Measurements from ENCODE around the gene RPP25L.
"Not testable (repeated sequence)": the region's sequence is repeated elsewhere in the genome, so short reads cannot be mapped to it uniquely, and the experiment has no call there.

The RPP25L gene

DNA sequence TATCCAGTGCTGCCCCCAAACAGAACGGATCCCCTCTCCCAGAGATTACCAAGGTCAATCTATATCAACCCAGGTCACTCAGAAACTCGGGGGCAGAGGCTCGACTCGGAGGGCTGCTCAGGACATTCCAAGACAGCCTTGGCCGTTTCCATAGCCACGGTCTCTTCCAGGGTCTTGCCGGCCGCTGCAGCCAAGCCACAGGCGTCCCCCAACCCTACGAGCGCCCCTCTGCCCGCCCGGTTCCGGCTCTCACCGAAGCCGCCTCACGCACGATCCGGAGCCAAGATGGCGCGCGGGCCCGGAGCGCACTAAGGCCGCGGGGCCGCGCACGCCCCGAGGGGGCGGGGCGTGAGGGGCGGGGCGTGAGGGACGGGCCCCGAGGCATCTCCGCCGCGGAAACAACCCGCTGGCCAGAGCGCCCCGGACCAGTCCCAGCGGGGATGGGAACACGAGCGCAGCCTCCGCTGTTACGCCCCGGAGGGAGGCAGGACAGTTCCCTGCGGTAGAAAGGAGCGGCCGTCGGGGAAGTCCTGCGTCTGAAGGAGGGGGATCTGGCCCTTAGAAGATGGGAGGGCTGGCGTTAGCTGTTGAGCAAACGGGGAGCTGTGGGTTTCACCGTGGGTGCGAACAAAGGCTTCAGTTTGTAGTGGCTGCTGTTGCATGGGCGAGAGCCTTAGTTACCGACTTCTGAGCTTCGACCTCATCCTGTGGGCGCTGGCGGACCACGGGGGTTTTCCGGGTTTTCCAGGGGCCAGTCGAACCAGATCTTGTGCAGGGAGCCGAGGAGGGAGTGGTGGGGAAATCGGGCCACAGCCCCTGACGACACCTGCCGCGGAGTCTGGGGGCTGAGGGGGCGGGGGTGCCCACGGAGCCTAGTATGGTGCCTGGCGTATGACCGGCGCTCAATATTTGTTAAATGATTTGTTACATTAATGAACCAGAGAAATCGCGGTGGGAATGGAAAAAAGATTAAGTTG is at the start of gene RPP25L:
Gene RPP25L (minus strand): TSS at position 287 of the 977 bp plus-strand sequence. CDS start 801 bp downstream, outside the sequence.
- DNase-seq = peak; percentile 96

DNA sequence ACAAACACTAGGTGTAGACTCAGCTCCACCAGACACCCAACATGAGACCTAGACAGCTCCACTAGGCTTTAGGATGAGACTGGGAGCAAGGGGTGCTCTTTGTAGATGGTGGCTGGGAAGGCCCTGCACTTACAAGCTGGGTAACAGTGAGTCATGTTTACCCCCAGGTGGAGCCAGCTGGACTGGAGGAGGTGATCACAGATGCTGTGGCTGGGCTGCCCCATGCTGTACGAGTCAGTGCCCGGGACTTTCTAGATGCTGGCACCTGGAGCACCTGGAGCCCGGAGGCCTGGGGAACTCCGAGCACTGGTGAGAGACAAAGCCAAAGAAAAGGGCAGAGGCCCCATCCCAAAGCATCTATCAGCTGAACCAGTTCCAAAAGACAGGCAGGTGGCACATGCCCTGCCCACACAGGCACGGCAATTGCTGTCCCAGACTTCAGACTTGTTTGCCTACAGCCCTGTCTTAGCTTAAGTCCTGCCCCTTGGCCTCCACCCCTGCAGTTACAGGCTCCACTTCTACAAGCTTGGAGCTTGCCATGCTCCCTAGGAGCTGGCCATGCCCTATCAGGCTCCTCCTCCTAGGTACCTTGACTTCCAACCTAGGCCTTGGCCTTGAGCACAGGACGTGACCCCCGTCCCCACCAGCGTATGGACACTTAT is 47.8 kb upstream of the RPP25L start:
- DNase-seq = no peak

GRCh38 chr9:34658461-34658860 is 46.6 kb upstream of the RPP25L start:
- DNase-seq = no peak

- DNase-seq = no peak
These were observed 45.1 kb upstream of the RPP25L start for GRCh38 chr9:34656992-34657391.

DNA sequence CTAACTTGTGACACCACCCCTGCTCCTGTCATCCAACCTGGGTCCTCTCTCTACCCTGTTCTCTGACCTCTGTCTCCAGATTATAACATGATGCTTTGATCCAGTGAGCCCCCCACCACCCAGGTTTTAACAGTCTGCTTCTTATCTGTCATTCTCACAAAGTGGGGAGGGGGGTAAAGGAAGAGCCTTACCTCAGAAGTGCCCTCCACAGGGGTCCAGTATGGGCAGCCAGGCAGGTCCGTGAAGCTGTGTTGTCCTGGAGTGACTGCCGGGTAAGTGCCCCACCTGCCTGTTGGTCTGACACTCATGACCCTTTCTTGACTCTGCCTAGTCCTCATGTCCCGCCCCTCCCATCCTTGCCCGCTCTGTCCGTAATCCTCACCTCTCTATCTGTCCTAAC is 43.5 kb upstream of the RPP25L start:
- no peak for DNase-seq

GRCh38 chr9:34654323-34655051 is 42.6 kb upstream of the RPP25L start:
- peak; percentile 82 for DNase-seq

DNA sequence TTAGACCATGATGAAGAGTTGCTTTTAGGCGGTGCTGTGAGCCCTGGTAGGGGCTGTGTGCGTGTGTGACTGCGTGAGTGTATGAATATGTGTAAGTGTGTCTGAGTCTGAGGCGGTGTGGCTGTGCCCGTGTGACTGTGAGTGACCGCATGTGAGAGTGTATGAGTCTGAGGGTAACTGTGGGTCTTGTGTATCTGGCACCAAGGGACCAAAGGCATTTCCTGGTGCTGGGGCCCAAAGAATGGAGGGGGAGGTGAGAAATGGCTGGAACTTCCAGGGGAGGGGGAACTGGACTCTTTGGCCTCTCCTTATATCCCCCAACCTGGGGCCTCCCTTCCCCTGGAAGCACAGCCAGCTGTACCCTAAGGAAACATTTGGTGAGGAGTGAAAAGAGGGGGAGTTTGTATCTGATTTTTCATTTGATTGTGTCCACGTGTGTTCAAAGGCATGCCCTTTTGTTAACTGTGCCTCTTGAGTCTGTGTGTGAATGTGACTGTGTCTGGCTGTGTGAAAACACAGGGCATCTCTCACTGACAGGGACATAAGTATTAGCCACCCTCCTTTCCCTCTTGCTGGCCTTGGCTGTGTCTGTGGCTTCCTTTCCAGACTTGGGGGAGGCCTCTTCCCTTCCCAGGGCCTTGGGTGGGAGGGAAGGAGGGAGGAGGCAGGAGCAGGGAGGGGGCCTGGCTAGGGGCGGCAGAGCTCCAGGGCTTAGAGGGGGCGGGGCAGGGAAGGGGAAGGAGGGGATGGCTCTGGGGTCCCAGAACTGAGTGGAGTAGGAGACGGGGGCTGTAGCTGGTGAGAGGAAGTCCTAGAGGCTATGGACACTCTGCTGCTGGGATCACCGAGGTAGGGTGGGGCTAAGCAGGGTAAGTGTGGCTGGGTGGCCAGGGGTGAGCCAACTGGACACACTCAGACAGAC is 41.5 kb upstream of the RPP25L start:
- DNase-seq = peak; percentile 83

GRCh38 chr9:34652602-34653000 is 40.7 kb upstream of the RPP25L start:
- DNase-seq = no peak

DNA sequence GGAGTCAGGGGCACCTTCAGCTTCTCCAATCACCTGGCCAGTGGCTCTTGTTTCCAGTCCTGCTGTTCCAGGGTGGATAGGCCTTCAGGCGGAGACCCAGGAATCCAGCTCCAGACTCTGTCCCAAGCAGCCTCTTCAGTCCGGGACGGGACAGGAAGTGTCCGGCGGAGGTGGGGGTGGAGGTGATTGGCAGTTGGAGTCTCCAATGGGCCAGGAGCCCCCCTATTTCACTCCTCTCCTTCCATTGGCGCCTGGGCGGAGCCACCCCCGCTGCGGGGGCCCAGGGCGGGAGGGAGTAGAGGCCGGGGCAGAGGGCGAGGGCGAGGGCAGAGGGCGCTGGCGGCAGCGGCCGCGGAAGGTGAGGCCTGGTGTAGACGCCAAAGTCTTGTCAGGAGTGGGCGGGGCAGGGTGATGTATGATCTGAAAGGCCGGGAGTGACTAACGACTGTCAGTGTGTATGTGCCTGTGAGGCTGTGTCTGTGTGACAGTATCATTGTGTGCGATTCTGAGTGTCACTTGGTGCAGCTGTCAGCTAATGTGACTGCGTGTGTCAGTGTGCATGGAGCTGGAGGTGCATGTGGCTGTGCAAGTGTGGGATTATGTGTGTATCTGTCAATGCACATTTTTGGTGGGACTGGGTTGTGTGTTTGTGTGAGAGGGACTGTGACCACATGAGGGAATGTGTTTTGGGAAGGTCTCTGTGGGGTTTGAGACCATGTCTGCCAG is 40.1 kb upstream of the RPP25L start, which contains the start of gene IL11RA:
Gene IL11RA (plus strand): TSS at position 310 of the 726 bp plus-strand sequence. CDS start 3,033 bp downstream, outside the sequence.
- DNase-seq = peak; percentile 73

DNA sequence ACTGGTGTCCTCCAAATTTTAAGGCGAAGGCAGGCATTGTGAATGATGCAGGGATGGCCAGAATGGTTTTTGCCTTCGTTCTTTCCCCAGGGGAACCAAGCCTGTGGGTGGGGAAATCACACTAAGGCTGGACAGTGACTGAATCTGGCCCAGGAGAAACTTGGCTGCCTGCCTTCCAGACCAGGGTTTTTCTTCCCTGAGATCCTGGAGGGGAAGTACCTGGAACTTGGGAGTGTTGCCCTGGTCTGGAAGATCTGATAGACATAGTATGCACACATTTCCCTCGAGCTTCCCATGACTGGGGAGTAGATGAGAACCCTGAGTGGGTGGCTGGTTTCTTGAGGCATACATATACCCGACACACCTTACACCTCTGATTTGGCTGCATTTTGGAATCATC is 39.4 kb upstream of the RPP25L start:
- no peak for DNase-seq

- no peak for DNase-seq
These were observed 38.9 kb upstream of the RPP25L start for GRCh38 chr9:34650816-34651215.

- no peak for DNase-seq
These were observed 36.8 kb upstream of the RPP25L start for GRCh38 chr9:34648673-34649072.

- no peak for DNase-seq
These were observed 35.8 kb upstream of the RPP25L start for GRCh38 chr9:34647651-34648050.

DNA sequence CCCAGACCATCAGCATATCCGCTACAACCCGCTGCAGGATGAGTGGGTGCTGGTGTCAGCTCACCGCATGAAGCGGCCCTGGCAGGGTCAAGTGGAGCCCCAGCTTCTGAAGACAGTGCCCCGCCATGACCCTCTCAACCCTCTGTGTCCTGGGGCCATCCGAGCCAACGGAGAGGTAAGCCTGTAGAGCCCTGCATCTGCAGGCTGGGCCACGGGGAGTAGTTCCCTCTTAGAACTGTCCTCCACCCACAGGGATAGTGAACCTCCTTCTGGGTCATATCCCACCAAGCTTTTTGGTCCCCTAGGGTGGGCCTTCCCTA is 35.1 kb upstream of the RPP25L start:
- no peak for DNase-seq

DNA sequence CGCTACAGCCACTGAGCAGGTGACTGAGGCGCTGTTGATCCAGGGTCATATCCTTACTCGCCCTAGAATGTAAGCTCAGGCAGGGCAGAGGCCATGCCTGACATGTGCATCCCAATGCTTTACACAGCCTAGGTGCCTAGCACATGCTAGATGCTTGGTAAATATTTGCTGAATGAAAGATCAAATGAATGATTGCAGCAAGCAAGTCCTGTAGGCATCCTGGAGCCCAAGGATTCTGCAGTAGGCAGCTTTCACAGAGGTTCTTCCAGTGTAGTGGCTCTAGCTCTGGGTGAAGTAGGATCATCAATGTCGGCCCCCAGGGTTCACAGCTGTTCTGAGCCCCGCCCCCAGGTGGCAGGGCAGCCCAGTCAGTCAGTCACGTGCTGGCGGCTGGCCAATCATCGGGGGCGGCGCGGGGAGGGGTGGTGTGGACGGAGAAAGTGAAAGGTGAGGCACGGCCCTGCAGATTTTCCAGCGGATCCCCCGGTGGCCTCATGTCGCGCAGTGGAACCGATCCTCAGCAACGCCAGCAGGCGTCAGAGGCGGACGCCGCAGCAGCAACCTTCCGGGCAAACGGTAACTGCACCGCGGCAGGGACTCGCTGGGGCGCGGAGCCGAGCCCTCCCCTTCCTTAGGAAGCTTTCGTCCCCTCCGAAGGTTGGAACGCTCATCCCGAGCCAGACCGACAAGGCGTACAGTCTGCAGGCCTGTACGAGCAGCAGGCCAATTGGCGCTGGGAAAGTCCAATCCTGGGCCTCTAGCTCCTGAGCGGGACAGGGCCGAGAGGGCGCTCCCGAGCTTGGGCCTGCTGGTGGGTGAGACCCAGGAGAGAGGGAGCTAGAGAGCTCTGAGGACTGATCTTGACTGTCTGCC is 34.5 kb upstream of the RPP25L start, which contains the start of gene GALT:
Gene GALT (plus strand): TSS at position 465 of the 873 bp plus-strand sequence. CDS start 30 bp downstream, at position 495.
- peak; percentile 97 for DNase-seq

DNA sequence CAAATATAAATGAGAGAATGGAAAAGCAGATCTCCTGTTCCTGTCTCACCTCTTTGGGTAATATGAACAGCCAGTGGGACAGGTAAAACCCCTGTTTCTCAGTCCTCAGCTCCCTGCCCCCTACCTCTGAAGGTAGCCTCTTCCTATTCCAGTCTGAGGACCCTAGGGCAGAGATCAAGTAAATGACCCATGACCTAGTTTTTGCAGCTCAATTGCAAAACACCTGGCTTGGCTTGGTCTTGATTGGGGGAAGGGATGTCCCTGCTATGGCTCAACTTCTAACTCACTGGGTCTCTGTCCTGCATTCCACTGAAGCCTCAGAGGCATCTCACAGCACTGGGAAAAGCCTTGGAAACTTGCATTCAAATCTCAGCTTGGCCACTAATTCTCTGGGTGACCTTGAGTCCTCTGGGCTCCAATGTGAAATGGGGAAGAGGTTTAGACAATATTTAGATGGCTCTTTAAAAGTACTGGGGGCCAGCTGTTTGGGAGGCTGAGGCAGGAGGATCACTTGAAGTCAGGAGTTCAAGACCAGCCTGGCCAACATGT is 32.9 kb upstream of the RPP25L start:
- no peak for DNase-seq

DNA sequence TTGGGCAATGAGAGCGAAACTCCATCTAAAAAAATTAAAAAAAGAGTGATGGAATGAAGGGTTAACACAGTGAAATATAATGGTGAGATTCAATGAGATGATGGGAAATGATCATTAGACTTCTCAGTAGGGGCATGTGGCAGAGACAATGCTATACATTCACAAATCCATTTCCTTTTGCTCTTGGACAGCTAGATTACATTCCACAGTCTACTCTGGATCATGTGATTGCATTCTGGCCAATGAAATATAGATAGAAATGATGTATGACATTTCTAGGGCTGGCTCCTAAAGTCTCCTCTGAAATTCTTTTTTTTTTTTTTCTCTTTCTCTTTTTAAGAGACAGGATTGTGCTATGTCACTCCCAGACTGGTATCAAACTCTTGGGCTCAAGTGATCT is 30.8 kb upstream of the RPP25L start:
- no peak for DNase-seq

GRCh38 chr9:34639322-34639721 is 27.4 kb upstream of the RPP25L start:
- DNase-seq = not testable (repeated sequence)

GRCh38 chr9:34638138-34638445 is 26.2 kb upstream of the RPP25L start:
- no peak for DNase-seq

Data from eye (tissue), 1 donor.